Articular chondrocyte of knee joint (primary cell): ENCODE measurements around the gene ARFGAP1. TPM values are rescaled to one million over a fixed set of nuclear protein-coding genes. Genes with fewer than 3 reads are reported as not detected.

Experiments
- small RNA-seq: library from RNA; depleted of rRNA; stranded (forward); fragments of <200 nt; gene quantifications from one replicate; pipeline ENCODE3, GENCODE V24; 2012
- total RNA-seq: library from RNA; depleted of rRNA; stranded (reverse); fragments of >200 nt; gene quantifications from 2 replicates; pipeline ENCODE4 v1.2.3, GENCODE V29; 2012

The ARFGAP1 gene
- 49.9 and 59.8 TPM in 2 replicates for total RNA-seq

GRCh38 chr20:63272105-63273058 is at the start of gene ARFGAP1:
TSS of gene ARFGAP1 (plus strand) at chr20:63272813. CDS start at chr20:63275581, 2,768 bp downstream.

DNA sequence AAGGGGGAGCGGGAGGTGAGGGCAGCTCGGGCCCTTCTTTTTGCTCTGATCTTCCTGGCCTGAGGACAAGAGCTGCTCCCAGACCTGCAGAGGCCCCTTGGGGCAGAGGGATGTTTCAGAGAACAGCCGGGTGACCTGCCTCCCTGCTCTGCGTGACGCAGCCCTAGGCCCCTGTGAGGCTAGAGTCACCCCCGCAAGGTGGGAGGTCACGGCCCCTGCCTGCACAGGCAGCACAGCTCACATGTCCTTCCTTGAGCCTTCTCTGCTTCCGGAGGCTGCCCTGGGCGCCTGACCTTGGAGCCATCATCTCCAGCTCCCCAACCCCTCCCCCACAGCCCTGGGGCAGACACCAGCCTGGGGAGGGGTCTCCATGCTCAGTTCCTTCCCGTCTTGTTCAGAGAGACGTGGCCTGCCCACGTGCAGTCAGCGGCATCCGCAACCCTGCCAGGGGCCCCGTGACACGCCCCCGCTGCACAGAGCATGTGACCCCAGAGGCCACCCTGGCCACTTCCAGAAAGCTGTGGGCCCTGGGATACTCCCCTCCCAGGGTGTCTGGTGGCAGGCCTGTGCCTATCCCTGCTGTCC is 37.1 kb upstream of the ARFGAP1 start, which contains the start of gene BIRC7:
Gene BIRC7, plus strand, starts transcription at position 507 of the 585 bp plus-strand sequence. CDS start 192 bp downstream, outside the sequence.

GRCh38 chr20:63254232-63254605 is 18.4 kb upstream of the ARFGAP1 start, which contains the start of gene NKAIN4:
TSS of gene NKAIN4 (minus strand) at chr20:63254463. CDS start at chr20:63254450, 13 bp downstream.

DNA sequence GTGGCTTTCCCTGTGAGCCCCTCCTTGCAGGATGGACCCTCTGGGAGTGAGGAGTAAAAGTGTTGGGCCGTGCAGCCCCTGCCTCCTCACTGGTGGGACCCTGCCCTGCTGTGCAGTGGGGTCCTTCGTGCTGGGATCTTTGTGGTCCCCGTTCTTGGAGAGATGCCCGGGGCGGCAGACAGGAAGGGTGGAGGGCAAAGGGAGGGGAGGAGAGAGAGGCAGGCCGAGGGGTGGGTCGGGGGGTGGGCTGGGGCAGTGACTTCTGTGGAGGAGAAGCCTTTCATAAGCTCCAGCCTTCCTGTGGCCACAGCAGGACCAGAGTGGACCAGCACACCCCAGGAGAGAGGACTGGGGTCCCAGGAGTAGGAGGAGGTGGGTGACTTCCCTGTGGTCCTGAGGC is 20.3 kb downstream of the ARFGAP1 start, which contains the start of gene COL20A1:
Gene COL20A1, plus strand, starts transcription at position 283 of the 400 bp plus-strand sequence. CDS start 1,922 bp downstream, outside the sequence.

Small RNAs within 50 kb of the gene (small RNA-seq; reads per million reads assigned to genes)
- gene MIR3196: not detected
- not detected for gene MIR4326
- not detected for gene RNU6-994P

Other genes starting within 250 kb of the ARFGAP1 start
- gene YTHDF1, start 56.7 kb upstream of the ARFGAP1 start, total RNA-seq: 25.6 and 28.1 TPM in 2 replicates
- gene BIRC7, start 36.9 kb upstream of the ARFGAP1 start, total RNA-seq: not detected in 2 replicates
- not detected in 2 replicates for gene NKAIN4, start 18.4 kb upstream of the ARFGAP1 start, total RNA-seq
- not detected in 2 replicates for gene COL20A1, start 20.4 kb downstream of the ARFGAP1 start, total RNA-seq
- gene CHRNA4, start 88.5 kb downstream of the ARFGAP1 start, total RNA-seq: not detected in 2 replicates
- under 0.01 TPM in 1 of 2 replicates, not detected in the other for gene KCNQ2, start 199.8 kb downstream of the ARFGAP1 start, total RNA-seq
- gene EEF1A2, start 226.3 kb downstream of the ARFGAP1 start, total RNA-seq: 0.13 TPM in 1 of 2 replicates, not detected in the other
- 114 and 116 TPM in 2 replicates for gene PPDPF, start 248.0 kb downstream of the ARFGAP1 start, total RNA-seq